HepG2 (cell line): Measurements from ENCODE around the gene PKMYT1.

Experiments
- EEA1 ChIP-seq: sonication (generic); formaldehyde crosslinking; IDR thresholded peaks from 2 replicates; pipeline ENCODE4 v1.5.1; 2020; ENCODE audit warnings: mild to moderate bottlenecking, missing genetic modification reagents, borderline replicate concordance
- EZH2 ChIP-seq: conservative IDR thresholded peaks from 2 replicates; pipeline ENCODE4 v1.6.1; 2012; ENCODE audit warnings: mild to moderate bottlenecking, low read depth, low read length, moderate library complexity
- HCFC1 ChIP-seq: fragments of 150-350 bp; IDR thresholded peaks from 2 replicates; pipeline ENCODE4 v1.6.1; 2014; ENCODE audit warnings: low read depth, low read length
- NONO ChIP-seq, 2 experiments: fragments of 450-650 bp in 1 of 2; sonication (generic) in 1 of 2; formaldehyde crosslinking in 1 of 2; IDR thresholded peaks in 1 of 2; conservative IDR thresholded peaks in 1 of 2; 2 replicates each; pipeline versions ENCODE4 v1.6.1 to v1.8.0; 2017 to 2022; ENCODE audit warnings: mild to moderate bottlenecking in 1 of 2, missing genetic modification reagents in 1 of 2, moderate library complexity in 1 of 2
- POLR2AphosphoS5 ChIP-seq: IDR thresholded peaks from 2 replicates; pipeline ENCODE4 v1.6.1; 2012; ENCODE audit warnings: low read depth, low read length
- ZNF138 ChIP-seq: sonication (generic); formaldehyde crosslinking; IDR thresholded peaks from 2 replicates; pipeline ENCODE4 v1.5.0; 2020; ENCODE audit warnings: mild to moderate bottlenecking, low read depth, missing genetic modification reagents
- ZNF646 ChIP-seq: sonication (generic); formaldehyde crosslinking; IDR thresholded peaks from 2 replicates; pipeline ENCODE4 v1.9.0; 2021; ENCODE audit warnings: mild to moderate bottlenecking, missing genetic modification reagents
- ZNF687 ChIP-seq: sonication (generic); formaldehyde crosslinking; IDR thresholded peaks from 2 replicates; pipeline ENCODE4 v1.5.1; 2020; ENCODE audit warnings: mild to moderate bottlenecking, missing genetic modification reagents, moderate library complexity
- ZNF766 ChIP-seq: sonication (generic); formaldehyde crosslinking; IDR thresholded peaks from 2 replicates; pipeline ENCODE4 v1.5.0; 2020; ENCODE audit warnings: missing genetic modification reagents, borderline replicate concordance

GRCh38 chr16:2955438-2955778 lies 24.8 kb downstream of the PKMYT1 start:
- no peak for TF ChIP-seq EEA1 (CRISPR knock-in tag)
- no peak for TF ChIP-seq HCFC1
- TF ChIP-seq ZNF138 (CRISPR knock-in tag): no peak
- no peak for TF ChIP-seq POLR2AphosphoS5
- TF ChIP-seq ZNF687 (CRISPR knock-in tag): no peak
- TF ChIP-seq EZH2: no peak
- no peak for TF ChIP-seq ZNF646
- TF ChIP-seq NONO (IDR thresholded peaks at IDR 0.05): no peak
- TF ChIP-seq NONO (CRISPR knock-in tag; conservative IDR thresholded peaks at IDR 0.05): no peak
- TF ChIP-seq ZNF766 (CRISPR knock-in tag): no peak
